Stimulated activated CD8-positive, alpha-beta memory T cell treated with anti-CD3 and anti-CD28 coated beads, Interleukin-15, amount 100 ng/mL, for 24 hours (primary cell): ENCODE data around the gene GFPT1.
"Not testable (repeated sequence)": the region's sequence is repeated elsewhere in the genome, so short reads cannot be mapped to it uniquely, and the experiment has no call there.

ENCODE experiments used
- DNase-seq: peaks from one replicate; pipeline ENCODE4 v3.0.0-alpha.2; 2020; ENCODE audit warnings: low read depth

The GFPT1 gene

GRCh38 chr2:69383176-69383812 lies 3.7 kb downstream of the GFPT1 start:
- no peak for DNase-seq

DNA sequence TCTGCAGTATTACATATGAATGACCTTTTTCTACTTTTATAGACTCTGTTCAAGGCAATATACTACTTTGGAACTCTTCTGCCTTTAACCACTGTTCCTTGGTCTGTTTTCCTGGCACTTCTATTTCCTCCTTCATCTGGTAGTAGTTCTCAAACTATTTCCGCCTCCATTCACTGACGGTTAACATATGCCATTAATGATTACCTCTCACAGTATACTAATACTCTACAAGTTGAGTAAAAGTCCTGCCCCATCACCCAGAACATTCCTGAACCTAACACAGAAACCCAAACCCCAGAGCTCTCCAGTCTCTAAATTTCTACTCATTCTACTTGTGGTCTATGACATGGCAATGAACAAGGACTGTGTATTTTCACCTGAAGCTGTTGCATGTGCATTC lies 4.5 kb downstream of the GFPT1 start:
- no peak for DNase-seq

- no peak for DNase-seq
Observed at GRCh38 chr2:69381337-69381737, 5.7 kb downstream of the GFPT1 start.

GRCh38 chr2:69380072-69380917 lies 6.7 kb downstream of the GFPT1 start:
- no peak for DNase-seq

- DNase-seq = no peak
Observed at GRCh38 chr2:69376403-69376802, 10.6 kb downstream of the GFPT1 start.

DNA sequence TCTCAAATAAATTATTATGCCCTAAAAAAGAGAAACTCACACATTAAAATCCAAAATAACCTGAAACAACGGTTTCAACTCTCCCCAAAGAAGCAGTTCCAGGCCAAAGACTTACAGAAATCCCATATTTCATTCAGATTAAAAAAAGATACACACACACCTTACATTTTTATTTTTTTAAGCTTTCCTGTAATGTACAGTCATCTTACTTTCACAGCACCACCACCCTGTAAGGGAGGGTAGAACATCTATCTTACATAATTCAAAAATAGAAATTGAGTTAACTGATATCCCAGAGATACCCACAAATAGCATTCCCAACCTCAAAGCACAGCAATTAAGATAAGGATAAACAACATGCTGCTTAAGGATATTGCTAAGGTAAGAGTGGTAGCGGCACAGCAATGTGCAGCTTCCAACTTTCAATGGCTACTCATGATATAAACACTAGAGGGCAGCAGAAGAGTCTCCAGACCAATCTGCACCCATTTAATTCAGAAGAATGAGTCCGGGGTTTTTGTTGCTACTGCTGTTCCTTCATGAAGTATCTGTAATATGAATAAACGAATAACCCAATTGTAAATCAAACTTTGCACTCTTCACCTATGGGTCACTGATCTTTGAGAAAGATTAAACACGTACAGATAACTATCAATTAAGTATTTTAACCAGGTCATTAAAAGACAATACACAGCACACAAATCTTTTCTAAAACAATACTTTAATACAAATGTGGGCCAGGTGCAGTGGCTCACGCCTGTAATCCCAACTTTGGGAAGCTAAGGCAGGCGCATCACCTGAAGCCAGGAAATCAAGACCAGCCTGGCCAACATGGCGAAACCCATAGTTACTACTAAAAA lies 11.3 kb downstream of the GFPT1 start:
- DNase-seq = no peak

DNA sequence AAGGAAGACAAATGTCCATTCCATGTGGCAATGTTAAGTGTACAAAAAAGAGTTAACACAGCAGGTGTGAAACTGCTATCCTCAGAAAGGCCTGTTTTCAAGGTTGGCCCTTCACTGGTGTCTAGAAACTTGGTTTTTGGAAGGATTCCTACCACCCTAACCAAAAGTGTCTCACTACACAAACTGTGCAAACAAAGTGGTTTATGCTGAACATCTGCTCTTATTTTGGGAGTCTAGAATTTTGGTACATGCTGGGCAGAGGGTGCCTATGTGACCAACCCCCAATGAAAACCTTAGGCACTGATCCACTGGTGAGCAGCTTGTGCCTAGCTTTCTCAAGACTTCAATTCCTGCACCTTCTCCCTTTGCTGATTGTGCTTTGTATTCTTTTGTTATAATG lies 14.3 kb downstream of the GFPT1 start:
- DNase-seq = no peak

- no peak for DNase-seq
Observed at GRCh38 chr2:69369802-69370201, 17.2 kb downstream of the GFPT1 start.

- no peak for DNase-seq
Observed at GRCh38 chr2:69368588-69368987, 18.4 kb downstream of the GFPT1 start.

DNA sequence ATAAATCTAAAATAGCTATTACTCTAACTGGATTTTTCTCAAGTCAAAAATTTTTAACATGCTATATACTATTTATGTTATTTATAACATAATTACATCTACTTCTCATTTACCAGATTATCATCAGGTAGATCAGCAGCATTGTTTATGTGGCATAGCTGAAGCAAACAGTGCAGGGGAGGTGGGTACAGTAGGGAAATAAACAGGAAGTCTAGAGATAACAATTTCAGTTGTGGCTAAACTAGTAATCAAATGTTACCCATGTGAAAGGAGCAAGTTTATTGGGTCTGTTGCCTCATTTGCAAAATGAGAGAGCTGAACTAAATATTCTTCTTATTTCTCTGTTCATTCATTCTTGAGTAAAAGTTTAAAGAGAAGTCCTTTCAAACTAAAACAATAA lies 27.7 kb downstream of the GFPT1 start:
- DNase-seq = no peak

DNA sequence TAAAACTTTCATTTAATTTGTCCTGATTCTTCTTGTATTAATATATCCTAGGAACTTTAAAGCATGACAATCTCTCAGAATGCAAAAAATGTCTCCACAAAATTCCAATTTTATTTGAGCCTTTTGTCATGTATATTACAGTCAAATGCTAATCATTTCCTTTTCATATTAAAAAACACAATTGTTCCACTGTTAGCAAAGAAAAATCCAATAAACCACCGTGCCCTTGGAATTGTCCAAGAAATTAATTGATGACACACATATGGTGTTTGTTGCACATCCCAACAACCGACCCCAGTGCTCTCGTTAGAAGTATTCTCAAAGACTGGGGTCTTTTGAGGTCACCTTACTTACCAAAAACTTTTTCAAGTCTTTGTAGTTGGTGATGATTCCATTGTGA lies 28.1 kb downstream of the GFPT1 start:
- no peak for DNase-seq

DNA sequence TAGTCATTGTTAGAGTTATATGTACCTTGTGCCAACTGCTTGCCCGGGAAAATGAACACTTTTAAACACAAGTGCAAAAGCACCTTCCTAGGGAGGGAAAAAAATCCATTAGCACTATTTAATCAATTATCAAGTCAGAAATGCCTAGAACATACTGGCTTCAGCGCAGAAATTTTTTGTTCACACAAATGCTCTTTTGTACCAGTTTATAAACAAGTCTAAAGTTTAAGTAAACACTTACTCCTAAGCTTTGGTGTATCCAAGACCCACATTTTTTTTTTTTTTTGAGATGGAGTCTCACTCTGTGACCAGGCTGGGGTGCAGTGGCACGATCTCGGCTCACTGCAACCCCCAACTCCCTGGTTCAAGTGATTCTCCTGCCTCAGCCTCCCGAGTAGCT lies 30.6 kb downstream of the GFPT1 start:
- DNase-seq = no peak

DNA sequence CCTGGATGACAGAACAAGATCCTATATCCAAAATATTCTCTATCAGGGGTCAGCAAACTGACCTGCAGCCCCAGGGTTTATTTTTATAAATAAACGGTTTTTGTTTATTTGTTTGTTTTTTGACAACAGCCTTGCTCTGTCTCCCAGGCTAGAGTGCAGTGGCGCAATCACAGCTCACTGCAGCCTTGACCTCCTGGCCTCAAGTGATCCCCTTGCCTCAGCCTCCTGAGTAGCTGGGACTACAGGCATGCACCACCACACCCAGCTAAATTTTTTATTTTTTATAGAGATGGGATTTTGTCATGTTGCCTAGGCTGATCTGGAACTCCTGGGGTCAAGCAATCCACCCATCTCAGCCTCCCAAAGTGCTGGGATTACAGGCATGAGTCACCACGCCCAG lies 32.1 kb downstream of the GFPT1 start:
- DNase-seq = not testable (repeated sequence)

GRCh38 chr2:69353360-69353759 lies 33.7 kb downstream of the GFPT1 start:
- no peak for DNase-seq

GRCh38 chr2:69348781-69349180 lies 38.2 kb downstream of the GFPT1 start:
- DNase-seq = no peak

GRCh38 chr2:69345434-69345833 lies 41.6 kb downstream of the GFPT1 start:
- DNase-seq = no peak

- DNase-seq = no peak
Observed at GRCh38 chr2:69344305-69344704, 42.7 kb downstream of the GFPT1 start.

GRCh38 chr2:69340101-69340775 lies 46.8 kb downstream of the GFPT1 start:
- no peak for DNase-seq

DNA sequence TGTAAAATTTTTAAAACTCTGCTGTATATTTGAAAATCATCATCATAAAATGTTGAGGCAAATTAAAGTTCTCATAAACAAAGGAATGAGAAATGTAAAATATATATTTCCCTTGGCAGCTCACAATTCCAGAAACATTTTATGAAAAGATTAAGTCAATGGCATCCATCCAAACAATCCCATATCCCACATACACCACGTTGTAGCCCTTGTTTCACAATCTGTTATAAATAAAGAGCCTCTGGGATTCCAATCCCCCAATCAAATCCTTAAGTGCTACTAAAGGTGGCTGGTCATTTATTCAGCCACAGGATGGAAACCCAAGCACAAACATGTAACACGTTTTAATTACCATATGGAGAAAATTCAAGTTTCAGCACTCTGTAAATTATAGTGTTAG lies 51.7 kb downstream of the GFPT1 start:
- no peak for DNase-seq

DNA sequence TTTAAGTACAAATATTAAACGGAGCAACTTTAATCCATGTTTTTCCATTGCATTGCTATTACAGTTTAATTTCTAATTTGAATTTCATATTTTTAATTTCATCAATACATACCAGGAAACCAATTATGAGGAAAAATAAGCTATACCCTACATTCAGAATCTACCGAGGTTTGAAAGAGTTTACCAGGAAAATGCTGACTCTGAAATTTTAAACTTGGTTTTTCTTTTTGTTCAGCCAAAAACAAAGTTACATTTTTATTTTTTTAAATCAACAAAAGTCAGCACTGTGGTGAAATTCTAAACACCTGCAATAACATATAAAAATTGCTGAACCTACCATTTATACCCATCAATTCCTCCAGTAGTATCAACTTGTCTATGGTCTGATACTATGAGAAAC lies 53.7 kb downstream of the GFPT1 start:
- no peak for DNase-seq

- no peak for DNase-seq
Observed at GRCh38 chr2:69330781-69331180, 56.2 kb downstream of the GFPT1 start.

DNA sequence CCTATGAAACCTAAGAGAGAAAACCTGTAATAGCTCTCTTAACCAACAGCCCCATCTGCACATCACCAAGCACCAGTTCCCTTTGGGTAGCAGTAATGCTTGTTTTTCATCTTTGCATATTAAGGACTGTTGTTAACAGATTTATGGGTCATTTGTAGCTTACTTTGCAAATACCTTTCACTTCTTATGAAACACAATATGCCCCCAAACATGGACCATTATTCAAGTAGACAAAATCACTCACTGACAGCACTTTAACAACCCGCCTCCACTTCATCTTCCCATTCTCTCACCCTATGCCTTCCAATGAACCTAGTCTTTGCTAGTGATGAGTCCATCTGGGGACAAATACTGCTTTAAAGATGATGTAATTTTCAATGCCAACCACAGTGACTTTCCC lies 64.4 kb downstream of the GFPT1 start:
- DNase-seq = no peak
